Ishikawa (cell line): ENCODE data around the gene PPT1.

Experiments
- CEBPB ChIP-seq: IDR thresholded peaks from 2 replicates; pipeline ENCODE4 v1.6.1; 2012
- MAX ChIP-seq: IDR thresholded peaks from 2 replicates; pipeline ENCODE4 v1.6.1; 2012
- TEAD4 ChIP-seq: IDR thresholded peaks from 2 replicates; pipeline ENCODE4 v1.6.1; 2012
- USF1 ChIP-seq: IDR thresholded peaks from 2 replicates; pipeline ENCODE4 v1.6.1; 2012
- YY1 ChIP-seq: IDR thresholded peaks from 2 replicates; pipeline ENCODE4 v1.6.1; 2012; ENCODE audit warnings: low read depth

- TF ChIP-seq CEBPB = no peak
- TF ChIP-seq TEAD4 = 0 out of 2 replicates have a peak, but pooled peaks have one; percentile 7
- peak; percentile 98 for TF ChIP-seq MAX
- peak; percentile 96 for TF ChIP-seq YY1
- TF ChIP-seq USF1 = peak; percentile 97
Measured at GRCh38 chr1:40096977-40097782, at the start of gene PPT1.
